ENCODE measurements around the gene SLC36A3. TPM values are rescaled to one million over a fixed set of nuclear protein-coding genes. Genes with fewer than 3 reads are reported as not detected.

The SLC36A3 gene
- total RNA-seq, 2 experiments from 2014 or later = not detected

- Histone ChIP-seq H3K4me2 (ENCODE audit: low read length) (no peak overlapping the region), H3K79me2 (ENCODE audit: insufficient read depth, low read depth, low read length) (peaks cover 6% of the 10 kb centered on the region), H3K9me3 (ENCODE audit: low read length) (no peaks in the 10 kb centered on the region), H3K36me3 (ENCODE audit: insufficient read depth, low read length) (no peaks in the 10 kb centered on the region; the same call in 1 of the 2 replicates), H3K4me3 (ENCODE audit: low read depth, low read length, poor library complexity, severe bottlenecking) (no peak overlapping the region), H4K20me1 (ENCODE audit: insufficient read depth, low read length) (peaks cover 5% of the 10 kb centered on the region; the same call in 1 of the 2 replicates), H3K4me1 (ENCODE audit: insufficient read depth, low read length, poor library complexity, severe bottlenecking) (peaks cover 26% of the 10 kb centered on the region), H2AFZ (ENCODE audit: low read length) (no peak overlapping the region), H3K9me2 (ENCODE audit: insufficient read depth, low read length) (no peaks in the 10 kb centered on the region), H3K27ac (ENCODE audit: low read depth, low read length, poor library complexity, severe bottlenecking) (no peak overlapping the region)
- CTCF ChIA-PET (ENCODE audit: unreplicated experiment) = no interaction called here
- POLR2A ChIA-PET = interaction anchor here (0.5 to 0.7 kb wide), 2 partner anchors 9 to 1255 kb away, joined by 3 read pairs; no protein-coding TSS in a partner anchor
- TF ChIP-seq CTCF (conservative IDR thresholded peaks at IDR 0.05; ENCODE audit: low read length) (no peak), EZH2phosphoT487 (IDR thresholded peaks at IDR 0.05; ENCODE audit: borderline replicate concordance, low read depth, low read length) (no peak)
- DNase-seq (ENCODE audit: low spot score) = no peak
- intact Hi-C loops (cut with micrococcal nuclease; ENCODE audit: unreplicated experiment) = no loop called here
- no TSS peak for BruUV-seq (replicated peaks)
These were observed 54.9 kb downstream of the SLC36A3 start for GRCh38 chr5:151248651-151249050.

GRCh38 chr5:151245680-151246219, 57.8 kb downstream of the SLC36A3 start:
- Histone ChIP-seq H3K9me3 (ENCODE audit: low read length) (no peaks in the 10 kb centered on the region), H3K4me3 (ENCODE audit: low read depth, low read length, poor library complexity, severe bottlenecking) (no peak overlapping the region), H3K4me2 (ENCODE audit: low read length) (no peak overlapping the region), H3K27ac (ENCODE audit: low read depth, low read length, poor library complexity, severe bottlenecking) (no peak overlapping the region), H3K79me2 (ENCODE audit: insufficient read depth, low read depth, low read length) (no peaks in the 10 kb centered on the region), H4K20me1 (ENCODE audit: insufficient read depth, low read length) (no peaks in the 10 kb centered on the region), H3K9me2 (ENCODE audit: insufficient read depth, low read length) (no peaks in the 10 kb centered on the region), H2AFZ (ENCODE audit: low read length) (no peak overlapping the region), H3K36me3 (ENCODE audit: insufficient read depth, low read length) (no peaks in the 10 kb centered on the region; the same call in 1 of the 2 replicates), H3K4me1 (ENCODE audit: insufficient read depth, low read length, poor library complexity, severe bottlenecking) (peaks cover 34% of the 10 kb centered on the region)
- intact Hi-C loops (cut with micrococcal nuclease; ENCODE audit: unreplicated experiment) = no loop called here
- BruUV-seq (replicated peaks) = no TSS peak
- TF ChIP-seq CTCF (conservative IDR thresholded peaks at IDR 0.05; ENCODE audit: low read length) = no peak
- TF ChIP-seq EZH2phosphoT487 (IDR thresholded peaks at IDR 0.05; ENCODE audit: borderline replicate concordance, low read depth, low read length) = no peak
- DNase-seq (ENCODE audit: low spot score) = no peak
- CTCF ChIA-PET (ENCODE audit: unreplicated experiment) = no interaction called here
- POLR2A ChIA-PET = no interaction called here

GRCh38 chr5:151244206-151244605, 59.4 kb downstream of the SLC36A3 start:
- Histone ChIP-seq H3K27ac (ENCODE audit: low read depth, low read length, poor library complexity, severe bottlenecking) (no peak overlapping the region), H3K4me3 (ENCODE audit: low read depth, low read length, poor library complexity, severe bottlenecking) (no peak overlapping the region), H3K9me3 (ENCODE audit: low read length) (no peaks in the 10 kb centered on the region), H3K36me3 (ENCODE audit: insufficient read depth, low read length) (no peaks in the 10 kb centered on the region), H3K4me1 (ENCODE audit: insufficient read depth, low read length, poor library complexity, severe bottlenecking) (peaks cover 46% of the 10 kb centered on the region), H4K20me1 (ENCODE audit: insufficient read depth, low read length) (no peaks in the 10 kb centered on the region), H3K4me2 (ENCODE audit: low read length) (no peak overlapping the region), H3K9me2 (ENCODE audit: insufficient read depth, low read length) (no peaks in the 10 kb centered on the region), H3K79me2 (ENCODE audit: insufficient read depth, low read depth, low read length) (no peaks in the 10 kb centered on the region), H2AFZ (ENCODE audit: low read length) (no peak overlapping the region)
- TF ChIP-seq EZH2phosphoT487 (IDR thresholded peaks at IDR 0.05; ENCODE audit: borderline replicate concordance, low read depth, low read length) (no peak), CTCF (conservative IDR thresholded peaks at IDR 0.05; ENCODE audit: low read length) (no peak)
- POLR2A ChIA-PET = no interaction called here
- CTCF ChIA-PET (ENCODE audit: unreplicated experiment) = no interaction called here
- intact Hi-C loops (cut with micrococcal nuclease; ENCODE audit: unreplicated experiment) = no loop called here
- no TSS peak for BruUV-seq (replicated peaks)
- no peak for DNase-seq (ENCODE audit: low spot score)

All from OCI-LY7 (cell line).